LNCaP clone FGC (cell line): ENCODE measurements around the gene TAS2R14.

Source experiments
- DNase-seq: peaks from one replicate; pipeline ENCODE4 v3.0.0-alpha.2; 2011; ENCODE audit warnings: low read depth
- H3K4me3 ChIP-seq: 2 replicates; pipeline ENCODE4 v1.5.1; 2011; ENCODE audit warnings: mild to moderate bottlenecking, low read depth, low read length, control low read depth
- TF ChIP-seq, protein P1 (sequence below): IDR thresholded peaks from 2 replicates; pipeline ENCODE4 v1.5.1; 2012; ENCODE audit warnings: mild to moderate bottlenecking; ENCODE audit not compliant: control insufficient read depth, insufficient read depth; ENCODE audit errors: extremely low read depth

The TAS2R14 gene

GRCh38 chr12:10910380-10910779, 28.7 kb downstream of the TAS2R14 start:
- DNase-seq: no peak
- TF ChIP-seq, protein P1, sequence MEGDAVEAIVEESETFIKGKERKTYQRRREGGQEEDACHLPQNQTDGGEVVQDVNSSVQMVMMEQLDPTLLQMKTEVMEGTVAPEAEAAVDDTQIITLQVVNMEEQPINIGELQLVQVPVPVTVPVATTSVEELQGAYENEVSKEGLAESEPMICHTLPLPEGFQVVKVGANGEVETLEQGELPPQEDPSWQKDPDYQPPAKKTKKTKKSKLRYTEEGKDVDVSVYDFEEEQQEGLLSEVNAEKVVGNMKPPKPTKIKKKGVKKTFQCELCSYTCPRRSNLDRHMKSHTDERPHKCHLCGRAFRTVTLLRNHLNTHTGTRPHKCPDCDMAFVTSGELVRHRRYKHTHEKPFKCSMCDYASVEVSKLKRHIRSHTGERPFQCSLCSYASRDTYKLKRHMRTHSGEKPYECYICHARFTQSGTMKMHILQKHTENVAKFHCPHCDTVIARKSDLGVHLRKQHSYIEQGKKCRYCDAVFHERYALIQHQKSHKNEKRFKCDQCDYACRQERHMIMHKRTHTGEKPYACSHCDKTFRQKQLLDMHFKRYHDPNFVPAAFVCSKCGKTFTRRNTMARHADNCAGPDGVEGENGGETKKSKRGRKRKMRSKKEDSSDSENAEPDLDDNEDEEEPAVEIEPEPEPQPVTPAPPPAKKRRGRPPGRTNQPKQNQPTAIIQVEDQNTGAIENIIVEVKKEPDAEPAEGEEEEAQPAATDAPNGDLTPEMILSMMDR: no peak
- H3K4me3 ChIP-seq: no peak overlapping the region

DNA sequence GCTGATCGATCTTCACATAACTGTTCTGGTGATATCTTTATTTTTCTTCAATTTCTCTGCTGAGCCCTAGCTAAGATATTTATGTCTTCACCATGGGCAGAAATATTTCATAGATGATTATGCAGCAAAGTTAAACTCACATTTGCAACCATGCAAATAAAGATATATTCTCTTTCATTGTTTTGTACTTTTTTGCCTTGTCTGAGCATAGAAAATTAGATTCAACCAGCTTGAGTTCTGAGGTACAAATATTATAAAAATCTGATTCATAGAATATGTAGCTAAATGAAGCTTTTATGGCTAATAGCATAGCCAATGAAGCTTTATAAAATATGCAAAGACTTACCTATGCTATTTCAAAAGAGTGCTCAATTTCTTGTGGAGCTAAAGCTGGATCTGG, 29.6 kb downstream of the TAS2R14 start, which contains the start of gene TAS2R13:
Gene TAS2R13, minus strand, starts transcription at position 101 of the 400 bp plus-strand sequence. CDS start 264 bp downstream, outside the sequence.
- no peak within 1 kb of the TSS for H3K4me3 ChIP-seq
- no peak for DNase-seq
- TF ChIP-seq, protein P1: no peak

GRCh38 chr12:10904686-10905085, 34.4 kb downstream of the TAS2R14 start:
- TF ChIP-seq, protein P1: no peak
- H3K4me3 ChIP-seq: no peak overlapping the region
- DNase-seq: no peak

DNA sequence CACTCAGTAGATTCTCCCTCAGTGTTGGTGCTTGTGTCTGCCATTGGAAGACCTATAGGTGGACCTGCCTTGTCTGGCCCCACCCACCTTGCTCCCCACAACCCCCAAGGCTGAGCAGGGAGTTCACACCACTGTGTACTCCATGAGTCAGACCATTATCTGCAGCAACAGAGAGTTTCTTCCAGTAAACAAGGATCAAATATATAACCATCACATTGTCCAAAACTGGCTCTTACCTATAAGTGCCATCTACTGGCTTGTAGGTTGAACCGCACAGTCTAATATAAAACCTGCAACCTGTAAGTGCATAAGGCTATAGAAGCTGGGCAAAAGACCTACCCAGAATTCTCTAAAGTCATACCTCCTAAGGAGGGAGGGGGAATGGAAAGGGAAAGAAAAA, 37.6 kb downstream of the TAS2R14 start:
- DNase-seq: no peak
- H3K4me3 ChIP-seq: no peak overlapping the region
- TF ChIP-seq, protein P1: peak; percentile 60

DNA sequence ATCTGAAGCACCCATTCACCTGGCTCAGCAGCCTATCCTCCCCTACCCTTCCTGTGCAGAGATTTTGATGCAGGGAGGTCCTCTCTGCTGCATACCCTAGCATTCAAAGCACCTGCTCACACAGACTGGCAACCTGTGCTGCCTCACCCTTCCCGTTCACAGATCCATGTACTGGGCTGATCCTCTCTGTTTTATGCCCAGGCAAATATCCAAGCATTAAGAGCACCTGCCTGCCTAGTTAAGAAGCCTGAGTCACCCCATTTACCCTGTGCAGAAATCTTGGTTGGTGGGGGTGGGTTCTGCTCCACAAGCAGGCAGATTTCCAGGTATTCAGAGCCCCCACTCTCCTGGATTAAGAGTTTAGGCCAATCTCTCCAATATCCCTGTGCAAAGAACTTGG, 38.1 kb downstream of the TAS2R14 start:
- no peak overlapping the region for H3K4me3 ChIP-seq
- TF ChIP-seq, protein P1: no peak
- DNase-seq: no peak

DNA sequence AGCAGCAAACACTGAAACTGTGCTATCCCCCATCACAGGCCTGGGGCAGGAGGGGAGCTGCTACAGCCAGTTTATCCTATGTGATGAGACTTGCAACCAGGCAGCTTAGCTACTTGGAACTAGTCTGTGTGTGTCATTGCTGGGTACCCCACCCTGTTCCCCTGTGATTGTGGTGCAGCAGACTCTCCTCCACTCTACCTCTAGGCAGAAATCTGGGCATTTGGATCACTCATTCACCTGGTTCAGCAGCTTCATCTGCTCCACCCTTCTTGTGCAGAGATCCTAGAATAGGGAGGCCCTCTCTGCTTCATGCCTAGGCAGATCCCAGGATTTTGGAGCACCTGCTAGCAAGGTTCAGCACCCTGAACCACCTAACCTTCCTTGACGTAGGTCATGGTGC, 38.5 kb downstream of the TAS2R14 start:
- no peak for DNase-seq
- no peak overlapping the region for H3K4me3 ChIP-seq
- TF ChIP-seq, protein P1: no peak

DNA sequence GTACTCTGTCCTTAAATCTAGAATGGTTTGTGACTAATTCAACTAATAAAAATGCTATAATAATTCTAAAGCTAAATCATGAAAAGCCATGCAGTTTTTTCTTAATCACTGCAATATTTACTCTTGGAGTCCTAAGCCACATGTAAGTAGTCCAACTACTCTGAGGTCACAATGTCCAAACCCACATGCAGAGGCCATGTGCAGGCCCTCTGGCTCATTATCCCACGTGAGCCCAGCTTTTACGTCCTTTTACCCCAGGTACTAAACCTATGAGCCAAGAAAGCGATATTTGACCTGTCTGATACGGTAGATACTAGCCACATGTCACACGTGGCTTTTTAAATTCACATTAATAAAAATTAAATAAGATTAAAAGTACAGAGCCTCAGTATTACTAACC, 42.2 kb downstream of the TAS2R14 start:
- H3K4me3 ChIP-seq: no peak overlapping the region
- no peak for DNase-seq
- TF ChIP-seq, protein P1: no peak
